Measurements from ENCODE around the gene TNFAIP8. TPM values are rescaled to one million over a fixed set of nuclear protein-coding genes. Genes with fewer than 3 reads are reported as not detected.

TNFAIP8 gene
- total and polyA plus RNA-seq, 2 of the 13 experiments (the other 11 are each of a cell fraction or from before 2014, with no cell fraction given): 6.4 to 11.2 TPM

GRCh38 chr5:119378075-119378700 lies 22.4 kb downstream of the TNFAIP8 start:
- H3K4me3 ChIP-seq (replicated peaks in 1 of 3; ENCODE audit: insufficient read depth in 1 of 3, low read depth in 2 of 3, low read length in 3 of 3): no peak overlapping the region
- no peak overlapping the region for H2AFZ ChIP-seq (ENCODE audit: low read length)
- POLR2A ChIA-PET: no interaction called here
- no peak for FAIRE-seq
- no peak for DNase-seq (ENCODE audit: low spot score)
- H3K9me3 ChIP-seq (ENCODE audit: low read length): no peaks in the 10 kb centered on the region
- in situ Hi-C loops (cut with HindIII; ENCODE audit: extremely low pct_ligation_motif_present, low pct_unique_long_range_greater_than_20kb): no loop called here
- no peaks in the 10 kb centered on the region for H3K4me1 ChIP-seq (ENCODE audit: insufficient read depth, low read length)
- H3K79me2 ChIP-seq (ENCODE audit: insufficient read depth, low read length): no peaks in the 10 kb centered on the region
- no peak overlapping the region for H3K27ac ChIP-seq (ENCODE audit: extremely low read length, insufficient read depth, low read length)
- CTCF ChIA-PET (ENCODE audit: low intra/inter-chr PET ratio, low total read pairs): no interaction called here
- no peaks in the 10 kb centered on the region for H3K27me3 ChIP-seq (ENCODE audit: control insufficient read depth in 1 of 2, insufficient read depth in 2 of 2, low read length in 2 of 2)
- ATAC-seq: no peak
- BruUV-seq (replicated peaks): no TSS peak
- H3K9ac ChIP-seq (ENCODE audit: insufficient read depth, low read depth, low read length): no peak overlapping the region
- H3K36me3 ChIP-seq (replicated peaks in 1 of 2; ENCODE audit: control insufficient read depth in 1 of 2, insufficient read depth in 2 of 2, low read length in 2 of 2): no peaks in the 10 kb centered on the region
- H4K20me1 ChIP-seq (ENCODE audit: insufficient read depth, low read length): no peaks in the 10 kb centered on the region
- 95% methylated on average over 3 of the region's 3 CpGs for WGBS (ENCODE audit: low lambda C conversion rate)
- TF ChIP-seq ELF3 (CRISPR knock-in tag; IDR thresholded peaks at IDR 0.05): no peak
- TF ChIP-seq, protein P1, sequence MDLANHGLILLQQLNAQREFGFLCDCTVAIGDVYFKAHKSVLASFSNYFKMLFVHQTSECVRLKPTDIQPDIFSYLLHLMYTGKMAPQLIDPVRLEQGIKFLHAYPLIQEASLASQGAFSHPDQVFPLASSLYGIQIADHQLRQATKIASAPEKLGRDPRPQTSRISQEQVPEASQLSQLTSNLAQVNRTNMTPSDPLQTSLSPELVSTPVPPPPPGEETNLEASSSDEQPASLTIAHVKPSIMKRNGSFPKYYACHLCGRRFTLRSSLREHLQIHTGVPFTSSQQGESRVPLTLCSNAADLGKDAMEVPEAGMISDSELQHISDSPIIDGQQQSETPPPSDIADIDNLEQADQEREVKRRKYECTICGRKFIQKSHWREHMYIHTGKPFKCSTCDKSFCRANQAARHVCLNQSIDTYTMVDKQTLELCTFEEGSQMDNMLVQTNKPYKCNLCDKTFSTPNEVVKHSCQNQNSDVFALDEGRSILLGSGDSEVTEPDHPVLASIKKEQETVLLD (CRISPR knock-in tag; IDR thresholded peaks at IDR 0.05; ENCODE audit: low read depth): no peak
- TF ChIP-seq ZNF296 (CRISPR knock-in tag; conservative IDR thresholded peaks at IDR 0.05): no peak
- H3K4me2 ChIP-seq (ENCODE audit: low read depth, low read length): no peak overlapping the region
- intact Hi-C loops (cut with micrococcal nuclease; ENCODE audit: unreplicated experiment): no loop called here

DNA sequence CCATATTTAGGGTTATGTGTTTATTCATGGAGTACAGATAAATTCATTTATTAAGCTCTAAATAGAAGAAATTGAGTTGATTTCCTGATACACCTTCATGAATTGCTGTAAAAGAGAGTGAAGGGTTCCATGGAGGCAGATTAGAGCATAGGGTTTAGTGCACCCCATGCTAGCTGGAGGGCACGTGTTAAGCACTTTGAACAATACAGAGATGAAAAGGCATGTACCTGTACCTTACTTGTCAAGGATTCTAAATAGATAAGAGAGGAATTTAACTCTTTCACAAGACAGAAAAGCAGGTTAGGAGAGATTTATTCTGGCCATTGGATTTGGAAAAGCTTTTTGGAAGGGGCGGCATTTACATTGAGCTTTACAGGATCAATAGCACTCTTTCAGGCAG lies 23.3 kb downstream of the TNFAIP8 start:
- WGBS (ENCODE audit: low lambda C conversion rate): 91% methylated on average over 2 of the region's 2 CpGs
- Histone ChIP-seq H3K79me2 (ENCODE audit: insufficient read depth, low read length) (no peaks in the 10 kb centered on the region), H3K9me3 (ENCODE audit: low read length) (no peaks in the 10 kb centered on the region), H4K20me1 (ENCODE audit: insufficient read depth, low read length) (no peaks in the 10 kb centered on the region), H3K9ac (ENCODE audit: insufficient read depth, low read depth, low read length) (no peak overlapping the region), H3K27me3 (ENCODE audit: control insufficient read depth in 1 of 2, insufficient read depth in 2 of 2, low read length in 2 of 2) (no peaks in the 10 kb centered on the region), H3K27ac (ENCODE audit: extremely low read length, insufficient read depth, low read length) (no peak overlapping the region), H3K36me3 (replicated peaks in 1 of 2; ENCODE audit: control insufficient read depth in 1 of 2, insufficient read depth in 2 of 2, low read length in 2 of 2) (no peaks in the 10 kb centered on the region), H3K4me3 (replicated peaks in 1 of 3; ENCODE audit: insufficient read depth in 1 of 3, low read depth in 2 of 3, low read length in 3 of 3) (no peak overlapping the region), H3K4me1 (ENCODE audit: insufficient read depth, low read length) (no peaks in the 10 kb centered on the region), H2AFZ (ENCODE audit: low read length) (no peak overlapping the region), H3K4me2 (ENCODE audit: low read depth, low read length) (no peak overlapping the region)
- in situ Hi-C loops (cut with HindIII; ENCODE audit: extremely low pct_ligation_motif_present, low pct_unique_long_range_greater_than_20kb): no loop called here
- intact Hi-C loops (cut with micrococcal nuclease; ENCODE audit: unreplicated experiment): no loop called here
- POLR2A ChIA-PET: no interaction called here
- DNase-seq (ENCODE audit: low spot score) (no peak), FAIRE-seq (no peak), ATAC-seq (no peak)
- no peak for TF ChIP-seq STAG1 (CRISPR knock-in tag; IDR thresholded peaks at IDR 0.05)
- CTCF ChIA-PET (ENCODE audit: low intra/inter-chr PET ratio, low total read pairs): no interaction called here
- BruUV-seq (replicated peaks): no TSS peak

Data from HepG2 (cell line).